HG02852 (cell line): ENCODE data around the gene TRMT6.
A peak's percentile ranks its signal among the peaks of the same experiment; 100 is the strongest.

Source experiments
- ATAC-seq: cut with Tn5 transposase; IDR thresholded peaks from one replicate; pipeline ENCODE4 v1.9.1; 2021; ENCODE audit warnings: mild to moderate bottlenecking, moderate library complexity; ENCODE audit not compliant: unreplicated experiment

Gene TRMT6

GRCh38 chr20:5950271-5951031 is at the start of gene TRMT6, which contains the start of gene MCM8:
TRMT6 (minus strand) TSS chr20:5950533; CDS start chr20:5950405, 128 bp downstream.
MCM8 (plus strand) TSS chr20:5950652; CDS start chr20:5952016, 1,364 bp downstream.
- peak; percentile 98 for ATAC-seq

- no peak for ATAC-seq
Measured at GRCh38 chr20:5999783-6000182, 49.5 kb upstream of the TRMT6 start.

GRCh38 chr20:5996765-5997164 is 46.4 kb upstream of the TRMT6 start:
- peak; percentile 99 for ATAC-seq

- ATAC-seq: no peak
Measured at GRCh38 chr20:5991623-5992441, 41.5 kb upstream of the TRMT6 start.

- ATAC-seq: no peak
Measured at GRCh38 chr20:5990946-5991345, 40.6 kb upstream of the TRMT6 start.

- ATAC-seq: no peak
Measured at GRCh38 chr20:5989539-5989938, 39.2 kb upstream of the TRMT6 start.

- no peak for ATAC-seq
Measured at GRCh38 chr20:5987383-5987782, 37.0 kb upstream of the TRMT6 start.

GRCh38 chr20:5980720-5981538 is 30.6 kb upstream of the TRMT6 start:
- ATAC-seq: no peak

- no peak for ATAC-seq
Measured at GRCh38 chr20:5979801-5980200, 29.5 kb upstream of the TRMT6 start.

- no peak for ATAC-seq
Measured at GRCh38 chr20:5977975-5978374, 27.6 kb upstream of the TRMT6 start.

GRCh38 chr20:5977223-5977622 is 26.9 kb upstream of the TRMT6 start:
- no peak for ATAC-seq

- ATAC-seq: no peak
Measured at GRCh38 chr20:5975778-5976177, 25.4 kb upstream of the TRMT6 start.

GRCh38 chr20:5974531-5974930 is 24.2 kb upstream of the TRMT6 start:
- ATAC-seq: no peak

GRCh38 chr20:5973971-5974370 is 23.6 kb upstream of the TRMT6 start:
- ATAC-seq: no peak

GRCh38 chr20:5973172-5973571 is 22.8 kb upstream of the TRMT6 start:
- ATAC-seq: no peak

- ATAC-seq: no peak
Measured at GRCh38 chr20:5971203-5971602, 20.9 kb upstream of the TRMT6 start.

GRCh38 chr20:5970381-5970780 is 20.0 kb upstream of the TRMT6 start:
- ATAC-seq: no peak

- ATAC-seq: no peak
Measured at GRCh38 chr20:5969940-5970339, 19.6 kb upstream of the TRMT6 start.

GRCh38 chr20:5969348-5969935 is 19.1 kb upstream of the TRMT6 start:
- no peak for ATAC-seq

GRCh38 chr20:5968462-5968861 is 18.1 kb upstream of the TRMT6 start:
- ATAC-seq: no peak

- no peak for ATAC-seq
Measured at GRCh38 chr20:5967469-5967868, 17.1 kb upstream of the TRMT6 start.
